Caco-2 (cell line): ENCODE measurements around the gene LYSMD2. TPM values are rescaled to one million over a fixed set of nuclear protein-coding genes. Genes with fewer than 3 reads are reported as not detected.
A peak's percentile ranks its signal among the peaks of the same experiment; 100 is the strongest.

Experiments used
- BruUV-seq: library from RNA; stranded (reverse); fragments of 400-500 nt; replicated peaks from 2 replicates; lab custom pipeline; 2021; lab: Mats Ljungman, UMichigan
- CTCF ChIA-PET: fragments of 300-600 bp; sonication (Branson Sonifier 250); formaldehyde crosslinking; loops from one replicate; lab custom pipeline; 2022; ENCODE audit warnings: antibody characterized with exemption; lab: Charles Lee
- POLR2A ChIA-PET: fragments of 300-600 bp; sonication (Branson Sonifier 250); formaldehyde crosslinking; loops from one replicate; lab custom pipeline; 2022; ENCODE audit warnings: antibody characterized with exemption; lab: Charles Lee
- DNase-seq, 2 experiments: peaks; one replicate each; pipeline versions ENCODE4 v3.0.0 to v3.0.0-alpha.2; 2020 to 2022
- H3K27me3 ChIP-seq: replicated peaks from 2 replicates; pipeline ENCODE4 v1.6.0; 2011; ENCODE audit warnings: low read length; ENCODE audit not compliant: control insufficient read depth, insufficient read depth
- H3K36me3 ChIP-seq: 2 replicates; pipeline ENCODE4 v1.5.1; 2011; ENCODE audit warnings: low read length; ENCODE audit not compliant: control insufficient read depth, insufficient read depth
- H3K4me1 ChIP-seq: fragments of 250-450 bp; sonication (Bioruptor Pico); 2 replicates; pipeline ENCODE4 v1.5.1; 2020; ENCODE audit warnings: mild to moderate bottlenecking
- H3K4me3 ChIP-seq: 2 replicates; pipeline ENCODE4 v1.5.1; 2011; ENCODE audit warnings: low read depth, mild to moderate bottlenecking, control low read depth, low read length
- H3K9me3 ChIP-seq: fragments of 250-450 bp; sonication (Bioruptor Pico); 2 replicates; pipeline ENCODE4 v1.5.1; 2020; ENCODE audit warnings: mild to moderate bottlenecking, moderate library complexity
- H3K27ac Mint-ChIP-seq: one replicate; pipeline ENCODE4 v1.8.0; 2022; ENCODE audit warnings: mixed read lengths; ENCODE audit not compliant: unreplicated experiment
- H3K27me3 Mint-ChIP-seq: one replicate; pipeline ENCODE4 v1.8.0; 2022; ENCODE audit warnings: mixed read lengths; ENCODE audit not compliant: insufficient read depth, unreplicated experiment
- H3K36me3 Mint-ChIP-seq: one replicate; pipeline ENCODE4 v1.8.0; 2022; ENCODE audit warnings: mild to moderate bottlenecking, mixed read lengths; ENCODE audit not compliant: insufficient read depth, unreplicated experiment
- H3K4me1 Mint-ChIP-seq: one replicate; pipeline ENCODE4 v1.8.0; 2022; ENCODE audit warnings: low read depth, mixed read lengths; ENCODE audit not compliant: unreplicated experiment
- H3K4me3 Mint-ChIP-seq: one replicate; pipeline ENCODE4 v1.8.0; 2022; ENCODE audit warnings: mild to moderate bottlenecking, moderate library complexity, mixed read lengths; ENCODE audit not compliant: unreplicated experiment
- H3K9me3 Mint-ChIP-seq: one replicate; pipeline ENCODE4 v1.8.0; 2022; ENCODE audit warnings: mixed read lengths; ENCODE audit not compliant: unreplicated experiment
- intact Hi-C: fragments of 100-400 bp; cut with micrococcal nuclease; formaldehyde crosslinking; loops from one replicate; pipeline ENCODE4 v1.10.0; 2022; ENCODE audit not compliant: unreplicated experiment
- total RNA-seq: library from RNA; stranded (reverse); gene quantifications from 2 replicates; pipeline ENCODE4 v1.2.3, GENCODE V29; 2022
- TF ChIP-seq, protein P1 (sequence below), 2 experiments: fragments of 200-600 bp in 1 of 2; IDR thresholded peaks; 1 replicate in 1 of 2; 2 replicates in 1 of 2; pipeline versions ENCODE4 v1.5.1 to v1.8.0; 2011 to 2022; ENCODE audit warnings: antibody characterized with exemption in 1 of 2, control low read depth in 1 of 2, inconsistent platforms in 1 of 2, low read depth in 1 of 2, low read length in 1 of 2, mild to moderate bottlenecking in 1 of 2, moderate library complexity in 1 of 2; ENCODE audit not compliant: insufficient read depth in 1 of 2, severe bottlenecking in 1 of 2, unreplicated experiment in 1 of 2

LYSMD2 gene
- total RNA-seq, 1 experiment from 2014 or later, result 0.29 TPM

DNA sequence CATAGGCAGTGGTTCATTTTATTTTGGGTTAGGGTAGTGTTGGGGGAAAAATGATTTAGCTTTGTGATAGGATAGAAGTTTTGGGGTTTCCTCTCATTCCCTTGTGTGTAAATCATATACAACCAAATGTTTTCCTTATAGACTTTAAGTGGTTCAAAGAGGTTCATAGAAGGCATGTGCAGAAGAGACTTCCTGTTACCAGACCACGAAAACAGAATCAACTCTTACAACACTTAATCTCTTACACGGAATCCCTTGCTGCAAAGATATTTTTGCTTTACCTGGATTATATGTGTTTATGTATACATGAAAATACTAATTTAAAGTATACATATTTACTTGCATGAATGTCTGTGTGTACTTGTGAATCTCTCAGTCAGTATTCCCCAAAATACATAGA is 16.8 kb upstream of the LYSMD2 start:
- no peaks in the 10 kb centered on the region for H3K36me3 Mint-ChIP-seq
- no peak overlapping the region for H3K4me3 Mint-ChIP-seq
- peaks cover 7% of the 10 kb centered on the region for H3K4me1 Mint-ChIP-seq
- peaks cover 42% of the 10 kb centered on the region for H3K27me3 Mint-ChIP-seq
- intact Hi-C loops, result no loop called here
- Histone ChIP-seq H3K9me3 (no peaks in the 10 kb centered on the region), H3K27me3 (no peaks in the 10 kb centered on the region; the same call in 1 of the 2 replicates), H3K4me1 (no peaks in the 10 kb centered on the region), H3K4me3 (no peak overlapping the region), H3K36me3 (no peaks in the 10 kb centered on the region)
- ChIA-PET CTCF (no interaction called here), POLR2A (no interaction called here)
- DNase-seq, result no peak
- no peak overlapping the region for H3K27ac Mint-ChIP-seq
- TF ChIP-seq, protein P1, sequence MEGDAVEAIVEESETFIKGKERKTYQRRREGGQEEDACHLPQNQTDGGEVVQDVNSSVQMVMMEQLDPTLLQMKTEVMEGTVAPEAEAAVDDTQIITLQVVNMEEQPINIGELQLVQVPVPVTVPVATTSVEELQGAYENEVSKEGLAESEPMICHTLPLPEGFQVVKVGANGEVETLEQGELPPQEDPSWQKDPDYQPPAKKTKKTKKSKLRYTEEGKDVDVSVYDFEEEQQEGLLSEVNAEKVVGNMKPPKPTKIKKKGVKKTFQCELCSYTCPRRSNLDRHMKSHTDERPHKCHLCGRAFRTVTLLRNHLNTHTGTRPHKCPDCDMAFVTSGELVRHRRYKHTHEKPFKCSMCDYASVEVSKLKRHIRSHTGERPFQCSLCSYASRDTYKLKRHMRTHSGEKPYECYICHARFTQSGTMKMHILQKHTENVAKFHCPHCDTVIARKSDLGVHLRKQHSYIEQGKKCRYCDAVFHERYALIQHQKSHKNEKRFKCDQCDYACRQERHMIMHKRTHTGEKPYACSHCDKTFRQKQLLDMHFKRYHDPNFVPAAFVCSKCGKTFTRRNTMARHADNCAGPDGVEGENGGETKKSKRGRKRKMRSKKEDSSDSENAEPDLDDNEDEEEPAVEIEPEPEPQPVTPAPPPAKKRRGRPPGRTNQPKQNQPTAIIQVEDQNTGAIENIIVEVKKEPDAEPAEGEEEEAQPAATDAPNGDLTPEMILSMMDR (IDR thresholded peaks at IDR 0.05; ENCODE audit: insufficient read depth in 1 of 2, low read depth in 1 of 2, low read length in 1 of 2, severe bottlenecking in 1 of 2, unreplicated experiment in 1 of 2), result no peak
- H3K9me3 Mint-ChIP-seq, result no peaks in the 10 kb centered on the region
- no TSS peak for BruUV-seq

DNA sequence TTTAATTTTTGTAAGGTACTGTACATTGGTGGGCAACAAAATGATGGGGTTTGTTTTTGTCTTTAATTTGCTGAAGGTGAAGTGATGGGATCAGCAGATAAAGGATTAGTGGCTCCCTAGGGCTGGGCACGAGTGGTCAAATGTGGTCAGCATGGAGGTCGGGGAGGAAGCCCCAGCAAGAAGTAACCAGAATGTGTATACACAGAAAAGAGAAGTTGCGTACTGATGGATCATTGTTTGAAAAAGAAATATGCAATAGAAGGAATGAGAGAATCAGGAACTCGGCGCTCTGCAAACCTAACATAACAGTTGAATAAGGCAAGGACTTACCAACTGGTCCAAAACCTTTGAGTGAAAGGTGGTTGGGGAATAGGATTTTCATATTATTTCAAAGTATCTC is 15.4 kb upstream of the LYSMD2 start:
- H3K27me3 Mint-ChIP-seq, result peaks cover 32% of the 10 kb centered on the region
- Histone ChIP-seq H3K27me3 (no peaks in the 10 kb centered on the region; the same call in 1 of the 2 replicates), H3K4me3 (no peak overlapping the region), H3K9me3 (no peaks in the 10 kb centered on the region), H3K4me1 (no peaks in the 10 kb centered on the region), H3K36me3 (no peaks in the 10 kb centered on the region)
- H3K4me3 Mint-ChIP-seq, result peak overlapping the region; percentile 74
- no TSS peak for BruUV-seq
- H3K9me3 Mint-ChIP-seq, result no peaks in the 10 kb centered on the region
- H3K4me1 Mint-ChIP-seq, result peaks cover 7% of the 10 kb centered on the region
- DNase-seq, result no peak
- TF ChIP-seq, protein P1 (IDR thresholded peaks at IDR 0.05; ENCODE audit: insufficient read depth in 1 of 2, low read depth in 1 of 2, low read length in 1 of 2, severe bottlenecking in 1 of 2, unreplicated experiment in 1 of 2), result no peak
- ChIA-PET POLR2A (no interaction called here), CTCF (no interaction called here)
- intact Hi-C loops, result no loop called here
- H3K36me3 Mint-ChIP-seq, result no peaks in the 10 kb centered on the region
- no peak overlapping the region for H3K27ac Mint-ChIP-seq

DNA sequence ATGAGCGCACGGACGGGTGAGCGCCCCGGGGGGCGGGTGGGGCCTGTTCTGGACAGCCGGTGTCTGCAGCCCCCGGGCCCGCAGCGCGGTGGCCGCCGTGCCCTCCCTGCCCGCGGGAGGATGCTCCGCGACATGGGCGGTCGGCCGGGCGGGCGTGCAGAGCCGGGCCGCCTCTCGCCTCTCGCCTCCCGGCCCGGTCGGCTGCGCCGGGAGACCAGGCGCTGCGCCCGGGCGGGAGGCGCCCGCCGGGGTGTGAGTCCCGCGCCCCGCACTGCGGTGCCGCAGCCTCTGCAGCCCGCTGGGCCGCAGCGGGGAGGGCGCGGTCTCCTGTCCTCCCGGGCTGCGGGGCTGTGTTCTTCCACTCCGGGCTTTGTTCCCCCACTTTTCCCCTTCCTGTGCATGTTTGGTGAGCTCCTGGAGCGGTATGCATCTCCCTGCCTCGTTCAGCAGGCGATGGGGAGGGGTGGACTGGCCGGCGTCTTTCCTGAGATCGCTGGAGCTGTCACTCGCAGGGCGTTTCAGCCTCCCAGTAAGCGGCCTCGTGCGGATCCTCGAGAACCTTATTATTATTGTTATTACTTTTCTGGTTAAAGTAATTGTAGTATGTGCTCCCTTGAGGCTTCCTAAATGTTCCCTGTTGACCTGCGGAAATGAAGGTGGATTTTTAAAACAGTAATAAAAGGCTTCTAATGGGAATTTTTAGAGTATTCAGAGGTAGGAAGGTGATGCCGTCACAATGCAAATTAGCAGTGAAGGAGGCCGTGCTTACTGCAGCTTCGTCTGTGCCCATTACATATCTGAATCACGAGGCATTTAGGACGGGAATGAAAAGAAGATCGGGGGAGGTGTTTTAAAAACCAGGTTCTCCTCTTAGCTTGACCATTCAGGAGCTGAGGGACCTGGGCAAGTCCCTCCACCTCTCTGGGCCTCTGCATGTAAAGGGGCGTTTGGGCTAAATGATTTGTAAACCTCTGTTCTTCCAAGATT is 14.5 kb upstream of the LYSMD2 start:
- no peaks in the 10 kb centered on the region for H3K9me3 Mint-ChIP-seq
- H3K9me3 ChIP-seq, result no peaks in the 10 kb centered on the region
- no peaks in the 10 kb centered on the region for H3K36me3 ChIP-seq
- peak overlapping the region; percentile 74 for H3K4me3 Mint-ChIP-seq
- POLR2A ChIA-PET, result no interaction called here
- CTCF ChIA-PET, result interaction anchor here (1.0 kb wide), 1 partner anchor 24 kb away, joined by 3 read pairs; no protein-coding TSS in a partner anchor
- peaks cover 7% of the 10 kb centered on the region for H3K4me1 Mint-ChIP-seq
- no TSS peak for BruUV-seq
- intact Hi-C loops, result no loop called here
- H3K27me3 Mint-ChIP-seq, result peaks cover 37% of the 10 kb centered on the region
- TF ChIP-seq, protein P1 (IDR thresholded peaks at IDR 0.05; ENCODE audit: insufficient read depth in 1 of 2, low read depth in 1 of 2, low read length in 1 of 2, severe bottlenecking in 1 of 2, unreplicated experiment in 1 of 2), result no peak
- no peak overlapping the region for H3K27ac Mint-ChIP-seq
- DNase-seq, result peak; percentile 23 to 39
- peak overlapping the region; percentile 50 for H3K4me3 ChIP-seq
- no peaks in the 10 kb centered on the region; the same call in 1 of the 2 replicates for H3K27me3 ChIP-seq
- H3K36me3 Mint-ChIP-seq, result no peaks in the 10 kb centered on the region
- H3K4me1 ChIP-seq, result no peaks in the 10 kb centered on the region
